BE2C (cell line): ENCODE data around the gene MDK.

Source experiments
- DNase-seq: peaks from one replicate; pipeline ENCODE4 v3.0.0-alpha.2; 2020
- H3K27me3 ChIP-seq: fragments of 250-450 bp; sonication (Bioruptor Pico); 2 replicates; pipeline ENCODE4 v1.5.1; 2020; ENCODE audit warnings: mild to moderate bottlenecking
- H3K36me3 ChIP-seq: fragments of 250-450 bp; sonication (Bioruptor Pico); 2 replicates; pipeline ENCODE4 v1.5.1; 2020; ENCODE audit warnings: mild to moderate bottlenecking
- H3K4me1 ChIP-seq: fragments of 250-450 bp; sonication (Bioruptor Pico); 2 replicates; pipeline ENCODE4 v1.5.1; 2020
- H3K4me3 ChIP-seq: 2 replicates; pipeline ENCODE4 v1.5.1; 2011; ENCODE audit warnings: low read depth, low read length
- H3K9me3 ChIP-seq: fragments of 250-450 bp; sonication (Bioruptor Pico); 2 replicates; pipeline ENCODE4 v1.5.1; 2020
- TF ChIP-seq, protein P1 (sequence below): IDR thresholded peaks from 2 replicates; pipeline ENCODE4 v1.5.1; 2012; ENCODE audit warnings: mild to moderate bottlenecking, low read depth, low read length

MDK gene

DNA sequence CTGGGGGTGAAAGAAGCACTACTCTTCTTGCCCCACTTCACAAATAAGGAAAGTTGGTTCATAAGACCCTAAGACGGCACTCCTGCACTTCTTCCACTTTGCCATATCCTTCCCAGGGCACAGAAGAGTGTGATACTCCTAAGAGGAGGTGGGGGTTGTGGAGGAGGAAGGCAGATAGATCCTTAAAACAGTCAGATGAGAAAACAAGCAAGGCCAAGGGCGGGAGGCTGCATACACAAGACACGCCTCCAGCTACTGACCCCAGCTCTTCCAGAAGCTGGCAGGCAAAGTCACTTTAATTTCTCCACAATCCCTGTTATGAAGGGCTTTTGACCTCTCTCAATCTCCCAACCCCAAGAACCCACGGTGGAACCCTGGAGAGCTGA lies 11.8 kb downstream of the MDK start:
- H3K27me3 ChIP-seq = peaks cover 30% of the 10 kb centered on the region
- no peak overlapping the region for H3K4me3 ChIP-seq
- H3K9me3 ChIP-seq = no peaks in the 10 kb centered on the region
- TF ChIP-seq, protein P1, sequence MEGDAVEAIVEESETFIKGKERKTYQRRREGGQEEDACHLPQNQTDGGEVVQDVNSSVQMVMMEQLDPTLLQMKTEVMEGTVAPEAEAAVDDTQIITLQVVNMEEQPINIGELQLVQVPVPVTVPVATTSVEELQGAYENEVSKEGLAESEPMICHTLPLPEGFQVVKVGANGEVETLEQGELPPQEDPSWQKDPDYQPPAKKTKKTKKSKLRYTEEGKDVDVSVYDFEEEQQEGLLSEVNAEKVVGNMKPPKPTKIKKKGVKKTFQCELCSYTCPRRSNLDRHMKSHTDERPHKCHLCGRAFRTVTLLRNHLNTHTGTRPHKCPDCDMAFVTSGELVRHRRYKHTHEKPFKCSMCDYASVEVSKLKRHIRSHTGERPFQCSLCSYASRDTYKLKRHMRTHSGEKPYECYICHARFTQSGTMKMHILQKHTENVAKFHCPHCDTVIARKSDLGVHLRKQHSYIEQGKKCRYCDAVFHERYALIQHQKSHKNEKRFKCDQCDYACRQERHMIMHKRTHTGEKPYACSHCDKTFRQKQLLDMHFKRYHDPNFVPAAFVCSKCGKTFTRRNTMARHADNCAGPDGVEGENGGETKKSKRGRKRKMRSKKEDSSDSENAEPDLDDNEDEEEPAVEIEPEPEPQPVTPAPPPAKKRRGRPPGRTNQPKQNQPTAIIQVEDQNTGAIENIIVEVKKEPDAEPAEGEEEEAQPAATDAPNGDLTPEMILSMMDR = no peak
- H3K4me1 ChIP-seq = no peaks in the 10 kb centered on the region
- H3K36me3 ChIP-seq = no peaks in the 10 kb centered on the region
- DNase-seq = no peak

DNA sequence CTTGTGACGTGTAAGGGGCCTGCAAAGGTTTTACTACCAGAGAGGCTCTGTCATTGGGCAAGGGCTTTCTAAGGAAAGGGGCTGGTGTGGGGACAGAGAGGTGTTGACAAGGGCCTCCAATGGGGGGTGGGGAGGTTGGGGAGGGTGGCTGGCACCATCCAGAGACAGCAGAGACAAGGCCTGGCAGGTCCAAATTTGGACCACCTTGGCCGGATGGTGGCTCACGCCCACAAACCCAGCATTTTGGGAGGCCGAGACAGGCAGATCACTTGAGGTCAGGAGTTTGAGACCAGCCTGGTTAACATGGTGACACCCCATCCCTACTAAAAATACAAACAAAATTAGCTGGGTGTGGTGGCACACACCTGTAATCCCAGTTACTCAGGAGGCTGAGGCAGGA lies 12.3 kb downstream of the MDK start:
- no peaks in the 10 kb centered on the region for H3K9me3 ChIP-seq
- H3K36me3 ChIP-seq = no peaks in the 10 kb centered on the region
- no peak overlapping the region for H3K4me3 ChIP-seq
- TF ChIP-seq, protein P1 = no peak
- no peaks in the 10 kb centered on the region for H3K4me1 ChIP-seq
- H3K27me3 ChIP-seq = peaks cover 30% of the 10 kb centered on the region
- DNase-seq = no peak

DNA sequence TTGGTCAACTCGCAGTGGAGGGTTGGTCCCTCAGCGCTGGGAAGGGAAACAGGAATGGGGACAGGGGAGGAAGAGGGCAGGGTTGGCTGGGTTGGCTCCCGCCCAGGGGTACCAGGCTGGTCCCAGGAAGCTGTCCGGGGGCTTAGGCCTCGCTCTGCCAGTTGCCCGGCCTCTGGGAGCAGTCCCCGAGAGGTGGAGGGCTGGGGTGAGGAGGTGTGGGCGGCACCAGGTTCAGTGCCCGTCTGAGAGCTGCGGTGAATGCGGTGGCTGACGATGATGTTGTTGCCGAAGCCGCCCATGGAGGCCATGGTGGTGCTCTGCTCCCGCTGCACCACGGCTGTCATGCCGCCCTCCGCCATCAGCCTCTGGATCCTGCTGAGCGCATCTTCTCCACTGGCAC lies 16.1 kb downstream of the MDK start:
- DNase-seq = no peak
- Histone ChIP-seq H3K4me3 (no peak overlapping the region), H3K27me3 (peaks cover 4% of the 10 kb centered on the region), H3K9me3 (no peaks in the 10 kb centered on the region), H3K36me3 (no peaks in the 10 kb centered on the region), H3K4me1 (no peaks in the 10 kb centered on the region)
- TF ChIP-seq, protein P1 = no peak

DNA sequence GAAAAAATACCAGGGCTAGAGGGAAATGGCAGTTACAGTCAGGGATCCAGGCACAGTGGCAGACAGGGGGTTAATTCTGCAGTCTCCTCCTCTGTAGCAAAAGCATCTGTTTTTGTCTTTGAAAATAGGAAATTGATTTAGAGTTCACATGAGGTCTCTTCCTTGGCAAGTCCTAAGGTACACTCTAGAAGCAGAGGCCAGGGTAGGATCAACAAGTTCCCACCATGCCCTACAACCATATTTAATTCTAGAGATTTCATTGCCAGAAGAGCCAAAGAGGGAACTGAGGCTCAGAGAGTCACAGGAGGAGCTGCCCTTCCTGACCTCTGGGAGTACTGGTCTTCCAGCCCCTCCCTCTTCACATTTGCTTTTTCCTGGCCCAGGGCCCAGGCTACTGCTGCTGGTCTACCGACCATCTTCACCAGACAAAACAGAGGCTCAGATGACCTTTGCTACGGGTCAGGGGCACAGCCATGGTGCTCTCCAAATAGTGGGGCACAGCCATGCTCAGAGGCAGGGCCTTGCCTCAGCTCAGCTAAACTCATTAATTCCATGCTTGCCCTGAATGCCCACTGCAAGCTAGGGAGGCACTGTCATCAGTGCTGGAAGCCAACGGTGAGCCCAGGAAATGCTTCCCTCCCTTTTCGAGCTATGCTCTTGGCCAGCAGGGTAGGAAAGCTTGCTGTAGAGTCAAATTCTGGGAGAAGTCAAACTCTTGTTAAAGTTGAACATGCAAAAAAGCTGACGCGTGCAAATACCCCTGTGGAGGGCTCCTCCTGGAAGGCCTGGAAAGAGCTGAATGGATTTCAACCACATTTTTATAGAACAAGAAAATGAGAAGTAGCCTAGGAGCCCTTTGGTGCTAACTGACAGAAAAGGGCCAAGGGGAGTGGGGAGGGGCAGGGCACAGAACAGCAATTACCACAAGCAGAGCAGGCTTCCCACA lies 21.8 kb downstream of the MDK start:
- H3K9me3 ChIP-seq = no peaks in the 10 kb centered on the region
- H3K4me3 ChIP-seq = no peak overlapping the region
- TF ChIP-seq, protein P1 = no peak
- no peaks in the 10 kb centered on the region for H3K27me3 ChIP-seq
- no peak for DNase-seq
- no peaks in the 10 kb centered on the region; the same call in 1 of the 2 replicates for H3K36me3 ChIP-seq
- H3K4me1 ChIP-seq = no peaks in the 10 kb centered on the region

DNA sequence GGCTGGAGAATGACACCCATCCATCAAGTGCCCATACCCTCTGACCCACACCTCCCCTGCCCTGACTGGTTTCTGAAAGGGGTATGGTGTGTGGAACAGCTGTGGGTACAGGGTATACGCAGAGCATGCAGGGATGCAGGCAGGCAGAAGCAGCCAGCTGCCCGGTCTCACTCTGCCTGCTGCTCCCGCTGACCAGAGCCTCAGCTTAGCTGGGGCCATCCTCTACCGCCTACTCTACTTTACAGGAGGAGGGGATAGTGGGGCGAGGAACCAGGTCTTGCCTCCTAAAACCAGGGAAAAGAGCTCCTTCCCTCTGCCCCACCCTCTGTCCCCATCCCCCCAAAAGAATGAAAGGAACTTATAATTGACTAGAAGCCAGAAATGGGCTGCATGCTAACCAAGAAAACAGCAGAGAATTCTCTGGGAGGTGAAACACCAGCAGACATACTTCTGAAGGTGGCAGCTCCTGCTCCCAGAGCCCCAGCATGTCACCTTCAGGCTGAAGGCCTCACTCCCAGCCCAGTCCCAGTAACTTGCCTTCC lies 23.1 kb downstream of the MDK start:
- no peaks in the 10 kb centered on the region; the same call in 1 of the 2 replicates for H3K36me3 ChIP-seq
- no peak for DNase-seq
- TF ChIP-seq, protein P1 = no peak
- H3K9me3 ChIP-seq = no peaks in the 10 kb centered on the region
- H3K27me3 ChIP-seq = no peaks in the 10 kb centered on the region
- H3K4me1 ChIP-seq = no peaks in the 10 kb centered on the region
- H3K4me3 ChIP-seq = no peak overlapping the region

DNA sequence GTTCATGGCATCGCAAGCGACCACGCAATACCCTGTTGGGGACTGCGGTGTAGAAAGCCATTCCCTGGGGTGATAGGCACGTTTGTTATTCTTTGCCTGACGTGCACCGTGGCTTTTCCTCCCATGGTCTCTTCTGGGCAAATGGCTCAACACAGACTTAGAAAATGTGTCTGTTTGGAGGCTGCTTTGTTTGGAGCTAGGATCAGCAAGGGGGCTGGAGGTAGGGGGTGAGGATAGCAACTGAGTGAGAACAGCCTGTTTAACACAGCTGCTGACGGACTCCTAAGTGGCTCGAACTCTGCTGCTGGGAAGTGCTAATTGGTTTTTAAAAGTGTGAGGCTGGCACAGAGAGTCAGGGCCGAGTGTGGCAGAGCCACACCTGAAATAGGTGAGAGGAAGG lies 26.2 kb downstream of the MDK start:
- TF ChIP-seq, protein P1 = no peak
- DNase-seq = no peak
- Histone ChIP-seq H3K9me3 (no peaks in the 10 kb centered on the region), H3K4me1 (no peaks in the 10 kb centered on the region), H3K36me3 (no peaks in the 10 kb centered on the region; the same call in 1 of the 2 replicates), H3K27me3 (no peaks in the 10 kb centered on the region), H3K4me3 (no peak overlapping the region)
